T-helper 2 cell treated with Interferon-gamma antibody and Interleukin-4, amounts not matched to agents 5 μg/mL and 100 μg/mL, for 36 hours (primary cell): ENCODE measurements around the gene ITM2B.
"Not testable (repeated sequence)": the region's sequence is repeated elsewhere in the genome, so short reads cannot be mapped to it uniquely, and the experiment has no call there.

Experiments
- DNase-seq: peaks from one replicate; pipeline ENCODE4 v3.0.0; 2021; ENCODE audit warnings: low spot score
- H3K27ac Mint-ChIP-seq: one replicate; pipeline ENCODE4 v1.8.0; 2021; ENCODE audit warnings: mild to moderate bottlenecking, mixed read lengths
- H3K27me3 Mint-ChIP-seq: one replicate; pipeline ENCODE4 v1.8.0; 2021; ENCODE audit warnings: low read depth, mixed read lengths
- H3K36me3 Mint-ChIP-seq: one replicate; pipeline ENCODE4 v1.8.0; 2021; ENCODE audit warnings: low read depth, mixed read lengths
- H3K4me1 Mint-ChIP-seq: one replicate; pipeline ENCODE4 v1.8.0; 2021; ENCODE audit warnings: low read depth, mixed read lengths
- H3K4me3 Mint-ChIP-seq: one replicate; pipeline ENCODE4 v1.8.0; 2022; ENCODE audit warnings: mild to moderate bottlenecking, moderate library complexity, mixed read lengths
- H3K9me3 Mint-ChIP-seq: one replicate; pipeline ENCODE4 v1.8.0; 2021; ENCODE audit warnings: mixed read lengths

Gene ITM2B

DNA sequence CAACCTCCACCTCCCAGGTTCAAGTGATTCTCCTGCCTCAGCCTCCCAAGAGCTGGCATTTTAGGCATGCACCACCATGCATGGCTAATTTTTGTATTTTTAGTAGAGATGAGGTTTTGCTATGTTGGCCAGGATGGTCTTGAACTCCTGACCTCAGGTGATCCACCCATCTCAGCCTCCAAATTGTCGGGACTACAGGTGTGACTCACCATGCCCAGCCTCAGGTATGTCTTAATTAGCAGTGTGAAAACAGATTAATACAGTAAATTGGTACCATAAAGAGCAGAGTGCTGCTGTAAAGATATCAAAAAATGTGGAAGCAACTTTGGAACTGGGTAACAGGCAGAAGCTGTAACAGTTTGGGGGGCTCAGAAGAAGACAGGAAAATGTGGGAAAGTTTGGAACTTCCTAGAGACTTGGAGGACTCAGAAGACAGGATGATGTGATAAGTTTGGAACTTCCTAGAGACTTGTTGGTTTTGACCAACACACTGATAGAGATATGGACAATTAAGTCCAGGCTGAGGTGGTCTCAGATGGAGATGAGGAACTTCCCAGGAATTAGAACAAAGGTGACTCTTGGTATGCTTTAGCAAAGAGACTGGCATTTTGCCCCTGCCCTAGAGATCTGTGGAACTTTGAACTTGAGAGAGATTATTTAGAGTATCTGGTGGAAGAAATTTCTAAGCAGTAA, 17.3 kb upstream of the ITM2B start:
- Mint-ChIP-seq H3K9me3 (peaks cover 13% of the 10 kb centered on the region), H3K4me1 (peaks cover 10% of the 10 kb centered on the region), H3K27me3 (peaks cover 47% of the 10 kb centered on the region)
- not testable (repeated sequence) for H3K27ac Mint-ChIP-seq, H3K36me3 Mint-ChIP-seq, H3K4me3 Mint-ChIP-seq, DNase-seq

DNA sequence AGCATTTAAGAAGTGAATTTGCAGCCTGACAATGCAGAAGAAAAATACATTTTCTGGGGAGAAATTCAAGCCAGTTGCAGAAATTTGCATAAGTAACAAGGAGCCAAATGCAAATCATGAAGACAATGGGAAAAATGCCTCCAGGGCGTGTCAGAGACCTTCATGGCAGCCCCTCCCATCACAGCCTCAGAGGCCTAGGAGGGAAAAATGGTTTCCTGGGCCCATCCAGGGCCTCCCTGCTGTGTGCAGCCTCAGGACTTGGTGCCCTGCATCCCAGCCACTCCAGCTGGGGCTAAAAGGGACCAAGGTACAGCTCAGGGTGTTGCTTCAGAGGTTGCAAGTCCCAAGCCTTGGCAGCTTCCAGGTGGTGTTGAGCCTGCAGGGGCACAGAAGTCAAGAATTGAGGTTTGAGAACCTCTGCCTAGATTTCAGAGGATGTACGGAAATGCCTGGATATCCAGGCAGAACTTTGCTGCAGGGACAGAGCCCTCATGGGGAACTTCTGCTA, 16.7 kb upstream of the ITM2B start:
- H3K27me3 Mint-ChIP-seq = peaks cover 47% of the 10 kb centered on the region
- no peak overlapping the region for H3K4me3 Mint-ChIP-seq
- no peak for DNase-seq
- no peak overlapping the region for H3K27ac Mint-ChIP-seq
- H3K36me3 Mint-ChIP-seq = peaks cover 7% of the 10 kb centered on the region
- peaks cover 16% of the 10 kb centered on the region for H3K4me1 Mint-ChIP-seq
- H3K9me3 Mint-ChIP-seq = peaks cover 13% of the 10 kb centered on the region

DNA sequence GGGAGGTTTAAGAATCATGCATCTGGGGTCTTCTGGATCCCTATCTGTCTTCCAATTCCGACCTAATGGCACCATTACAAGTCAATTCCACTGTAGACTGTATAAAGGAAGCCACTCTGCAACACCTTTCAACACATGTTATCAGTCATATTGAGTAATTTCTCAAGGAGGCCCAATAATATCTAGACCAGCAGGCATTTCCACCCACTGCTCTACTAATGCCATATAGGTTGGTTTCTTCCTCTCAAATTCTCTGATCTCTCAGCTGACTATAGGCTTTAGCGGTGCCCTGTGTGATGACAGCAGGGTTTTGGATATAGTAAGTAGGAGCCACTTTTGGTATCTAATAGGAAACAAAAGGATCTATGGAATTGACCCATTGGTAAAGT, 12.4 kb upstream of the ITM2B start:
- peaks cover 39% of the 10 kb centered on the region for H3K4me1 Mint-ChIP-seq
- H3K4me3 Mint-ChIP-seq = peak overlapping the region; percentile 82
- peaks cover 7% of the 10 kb centered on the region for H3K36me3 Mint-ChIP-seq
- H3K27ac Mint-ChIP-seq = peak overlapping the region; percentile 73
- peaks cover 12% of the 10 kb centered on the region for H3K9me3 Mint-ChIP-seq
- H3K27me3 Mint-ChIP-seq = peaks cover 41% of the 10 kb centered on the region
- no peak for DNase-seq

DNA sequence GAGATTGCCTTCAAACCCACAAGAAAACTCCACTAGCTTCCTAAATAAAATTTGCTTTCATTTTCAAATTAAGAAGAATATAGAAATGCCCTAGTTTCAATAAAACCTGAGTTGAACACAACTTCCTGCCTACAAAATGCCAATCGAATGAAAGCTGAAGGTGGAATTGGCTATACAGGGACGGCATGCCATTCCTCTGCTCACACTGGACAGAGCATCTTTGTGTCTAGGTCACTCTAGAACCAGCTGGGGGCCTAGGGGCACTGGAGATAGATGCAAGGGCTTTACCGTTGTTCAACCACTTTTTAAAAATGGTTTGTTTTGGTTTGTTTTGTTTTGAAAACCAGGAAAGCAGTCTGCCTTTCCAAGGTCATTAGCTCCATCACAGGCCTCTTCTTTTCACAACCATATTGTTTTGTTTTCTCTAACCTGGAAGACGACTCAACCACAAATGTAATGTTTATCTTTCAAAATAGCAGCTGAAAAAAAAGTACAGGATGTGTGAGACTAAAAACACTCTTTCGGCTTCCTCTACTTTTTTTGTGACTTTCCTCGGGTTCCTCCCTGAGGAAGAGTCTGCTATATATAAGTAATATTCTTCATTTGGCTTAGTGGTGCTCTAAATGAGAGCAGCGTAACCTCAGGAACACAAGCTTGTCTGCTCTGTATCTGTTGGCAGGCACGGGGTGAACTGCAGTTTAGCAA, 11.9 kb upstream of the ITM2B start:
- peak overlapping the region; percentile 82 for H3K4me3 Mint-ChIP-seq
- H3K27ac Mint-ChIP-seq = peak overlapping the region; percentile 73
- H3K4me1 Mint-ChIP-seq = peaks cover 39% of the 10 kb centered on the region
- no peak for DNase-seq
- peaks cover 40% of the 10 kb centered on the region for H3K27me3 Mint-ChIP-seq
- peaks cover 5% of the 10 kb centered on the region for H3K36me3 Mint-ChIP-seq
- peaks cover 7% of the 10 kb centered on the region for H3K9me3 Mint-ChIP-seq

DNA sequence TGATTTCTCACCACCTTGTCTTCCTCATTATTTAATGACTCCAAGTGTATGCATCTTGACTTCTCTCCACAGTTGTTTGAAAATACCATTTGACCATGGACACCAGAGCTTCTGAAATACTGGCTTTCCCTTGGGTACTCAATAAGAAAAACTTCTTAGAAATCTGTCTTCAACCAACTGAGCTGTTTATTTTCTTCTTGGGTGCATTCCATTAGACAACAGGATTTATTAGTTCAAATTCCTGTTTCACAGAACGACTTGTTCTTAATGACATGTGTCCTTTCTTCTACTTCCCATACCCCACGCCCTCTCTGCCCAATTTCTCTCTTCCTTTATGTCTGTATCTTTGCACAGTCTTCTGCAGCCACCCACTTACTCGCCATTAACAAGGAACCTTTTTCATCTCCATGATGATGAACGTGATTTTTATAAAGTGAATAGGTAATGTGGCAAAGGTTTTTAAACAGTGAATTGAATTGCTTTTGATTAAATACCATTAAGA, 11.3 kb upstream of the ITM2B start:
- Mint-ChIP-seq H3K27ac (peak overlapping the region; percentile 73), H3K4me3 (peak overlapping the region; percentile 82), H3K9me3 (peaks cover 6% of the 10 kb centered on the region), H3K4me1 (peaks cover 39% of the 10 kb centered on the region), H3K36me3 (peaks cover 5% of the 10 kb centered on the region), H3K27me3 (peaks cover 43% of the 10 kb centered on the region)
- DNase-seq = no peak

DNA sequence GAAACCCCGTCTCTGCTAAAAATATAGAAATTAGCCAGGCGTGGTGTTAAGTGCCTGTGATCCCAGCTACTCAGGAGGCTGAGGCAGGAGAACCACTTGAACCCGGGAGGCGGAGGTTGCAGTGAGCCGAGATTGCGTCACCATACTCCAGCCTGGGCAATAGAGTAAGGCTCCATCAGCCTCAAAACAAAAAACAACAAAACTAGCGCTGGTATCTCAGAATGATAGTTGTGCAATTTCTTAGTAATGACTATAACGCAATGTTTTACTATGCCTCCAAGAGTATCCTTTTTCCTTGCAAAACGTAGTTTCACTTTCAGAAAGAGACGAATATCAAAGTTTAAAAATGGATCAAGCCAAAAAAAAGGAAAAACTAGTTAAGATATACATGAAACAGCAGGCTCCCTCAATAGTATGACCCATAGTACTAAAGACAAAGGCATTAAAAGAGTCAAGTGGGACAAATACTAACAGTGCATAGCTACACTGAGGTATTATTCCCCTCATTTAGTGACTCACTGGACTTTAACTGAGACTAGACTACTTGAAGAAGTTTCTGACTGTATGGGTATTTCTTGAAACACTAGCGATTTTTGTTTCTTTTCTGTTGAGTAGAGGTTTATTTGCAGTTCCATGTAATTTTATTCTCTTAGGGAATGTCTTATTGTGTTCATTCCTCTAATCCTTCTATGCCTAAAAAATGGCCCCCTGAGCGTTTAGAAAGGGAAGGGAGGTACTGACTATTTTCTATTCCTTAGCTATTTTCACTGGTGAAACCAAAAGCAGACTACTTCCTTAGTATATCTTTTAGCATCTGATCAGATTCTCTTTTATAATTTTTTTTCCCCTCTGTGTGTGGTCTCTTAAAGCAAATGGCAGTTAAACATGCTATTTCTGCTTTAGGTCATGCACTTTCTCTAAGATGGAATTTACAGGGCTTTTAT, 10.4 kb upstream of the ITM2B start:
- Mint-ChIP-seq H3K4me1 (peaks cover 39% of the 10 kb centered on the region), H3K27ac (peak overlapping the region; percentile 11), H3K9me3 (no peaks in the 10 kb centered on the region), H3K4me3 (peak overlapping the region; percentile 52), H3K27me3 (peaks cover 46% of the 10 kb centered on the region), H3K36me3 (peaks cover 5% of the 10 kb centered on the region)
- no peak for DNase-seq

DNA sequence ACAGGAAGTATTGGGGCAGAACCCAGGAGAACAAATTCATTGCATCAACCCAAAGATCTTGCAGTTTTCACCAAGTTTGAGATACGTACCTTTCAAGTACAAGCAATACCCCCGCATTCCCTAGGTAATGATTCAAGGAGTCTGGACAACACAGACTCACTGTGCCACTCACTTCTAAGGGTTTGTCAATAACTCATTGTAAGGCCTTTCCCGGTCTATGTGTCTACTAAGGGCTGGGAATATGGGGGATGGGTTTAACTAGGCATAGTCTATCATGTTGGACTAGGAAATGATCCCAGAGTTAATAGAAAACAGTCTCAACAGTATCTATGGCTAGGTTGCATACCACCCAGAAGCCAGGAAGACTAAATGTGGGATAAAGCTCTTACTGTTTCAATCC, 8.3 kb upstream of the ITM2B start:
- Mint-ChIP-seq H3K4me1 (peaks cover 37% of the 10 kb centered on the region), H3K36me3 (peaks cover 5% of the 10 kb centered on the region), H3K4me3 (no peak overlapping the region), H3K27me3 (peaks cover 57% of the 10 kb centered on the region), H3K27ac (no peak overlapping the region), H3K9me3 (no peaks in the 10 kb centered on the region)
- DNase-seq = no peak

DNA sequence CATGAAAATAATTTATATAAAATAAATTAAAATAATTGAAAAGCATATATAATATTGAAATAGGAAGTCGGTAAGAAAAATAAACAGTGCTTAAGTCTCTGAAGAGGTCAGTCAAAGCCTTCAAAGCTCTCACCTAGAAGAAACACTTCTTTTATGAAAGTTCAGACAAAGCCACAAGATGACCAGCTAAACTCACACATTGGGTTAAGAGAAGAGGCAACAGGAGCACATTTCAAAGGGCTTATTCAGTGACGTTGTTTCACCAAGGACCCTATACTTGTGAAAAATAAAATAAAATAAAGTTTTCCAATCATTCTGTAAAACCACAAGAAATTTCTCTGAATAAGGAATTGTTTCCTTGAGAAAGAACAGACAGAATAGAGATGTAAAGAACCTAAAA, 2.5 kb upstream of the ITM2B start:
- Mint-ChIP-seq H3K36me3 (peaks cover 6% of the 10 kb centered on the region), H3K27me3 (peaks cover 64% of the 10 kb centered on the region), H3K27ac (no peak overlapping the region), H3K4me1 (peaks cover 16% of the 10 kb centered on the region), H3K9me3 (no peaks in the 10 kb centered on the region), H3K4me3 (no peak overlapping the region)
- no peak for DNase-seq

DNA sequence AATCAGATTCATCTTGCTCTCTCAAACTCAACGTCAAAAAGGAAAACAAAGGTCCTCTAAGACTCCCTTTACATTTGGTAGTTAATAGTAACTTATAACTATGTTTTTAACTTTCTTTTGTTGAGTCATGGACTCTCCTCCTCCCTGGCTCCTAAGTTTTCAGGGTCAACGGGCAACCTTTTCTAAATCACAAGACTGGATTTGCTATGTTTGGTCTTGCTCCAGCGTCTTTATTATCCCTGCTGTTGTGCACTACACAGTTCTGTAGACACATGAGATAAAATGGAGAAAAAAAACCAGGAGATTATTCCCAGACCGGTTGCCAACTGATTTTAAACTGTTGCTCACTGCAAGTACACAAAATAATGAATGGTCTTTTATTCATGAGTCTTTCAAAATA, 1.9 kb upstream of the ITM2B start:
- Mint-ChIP-seq H3K4me1 (peaks cover 21% of the 10 kb centered on the region), H3K36me3 (peaks cover 12% of the 10 kb centered on the region), H3K9me3 (no peaks in the 10 kb centered on the region), H3K4me3 (peak overlapping the region; percentile 19), H3K27ac (no peak overlapping the region), H3K27me3 (peaks cover 65% of the 10 kb centered on the region)
- no peak for DNase-seq

DNA sequence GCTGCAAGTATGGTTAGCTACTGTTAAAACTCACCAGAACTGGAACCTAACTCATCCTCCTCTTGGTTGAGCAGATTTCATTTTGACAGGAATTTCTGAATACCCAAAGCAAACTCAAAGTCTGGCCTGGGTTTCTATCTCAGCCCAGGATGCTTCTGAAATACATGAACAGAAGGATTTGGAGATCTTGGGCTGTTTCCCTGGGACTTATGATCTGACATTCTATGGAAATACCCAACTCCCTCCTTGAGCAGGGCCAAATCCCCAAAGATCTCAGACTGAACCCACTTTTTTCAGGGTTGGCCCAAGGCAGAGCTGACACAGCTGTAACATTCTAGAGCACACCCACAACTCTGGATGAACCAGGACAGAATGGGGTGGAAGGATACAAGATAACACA, 1.1 kb upstream of the ITM2B start:
- Mint-ChIP-seq H3K27me3 (peaks cover 64% of the 10 kb centered on the region), H3K4me1 (peaks cover 28% of the 10 kb centered on the region), H3K4me3 (peak overlapping the region; percentile 87), H3K9me3 (no peaks in the 10 kb centered on the region), H3K36me3 (peaks cover 20% of the 10 kb centered on the region), H3K27ac (no peak overlapping the region)
- no peak for DNase-seq

DNA sequence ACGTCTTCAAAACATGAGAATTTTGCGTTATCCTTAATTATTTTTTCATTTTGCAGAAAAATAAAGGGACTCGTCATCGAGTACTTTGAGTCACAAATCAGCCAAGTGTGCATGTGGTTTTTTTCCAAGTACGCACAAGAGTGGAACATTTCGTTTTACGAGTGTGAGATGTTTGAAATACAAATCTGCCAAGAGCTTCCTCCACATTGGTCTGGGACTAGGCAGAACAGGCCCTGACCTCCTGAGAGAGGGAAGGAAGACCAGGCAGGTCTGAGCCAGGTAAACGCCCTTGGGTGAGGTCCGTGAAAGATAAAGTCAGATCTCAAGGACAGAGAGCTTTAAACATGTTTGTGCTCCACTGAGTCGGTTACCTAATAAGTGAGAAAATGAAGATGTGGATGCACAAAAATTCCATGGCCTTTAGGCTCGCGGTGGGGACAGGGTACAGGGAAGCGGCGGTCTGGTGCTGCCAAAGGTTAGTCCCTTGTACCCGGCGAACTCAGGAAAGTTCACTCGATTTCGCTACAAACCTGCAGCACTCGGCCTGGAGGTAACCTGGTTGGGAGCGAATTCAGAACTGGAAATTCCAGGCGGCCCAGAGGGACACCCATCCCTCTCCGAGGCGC, 473 bp upstream of the ITM2B start:
- no peak for DNase-seq
- peak overlapping the region; percentile 76 for H3K27ac Mint-ChIP-seq

DNA sequence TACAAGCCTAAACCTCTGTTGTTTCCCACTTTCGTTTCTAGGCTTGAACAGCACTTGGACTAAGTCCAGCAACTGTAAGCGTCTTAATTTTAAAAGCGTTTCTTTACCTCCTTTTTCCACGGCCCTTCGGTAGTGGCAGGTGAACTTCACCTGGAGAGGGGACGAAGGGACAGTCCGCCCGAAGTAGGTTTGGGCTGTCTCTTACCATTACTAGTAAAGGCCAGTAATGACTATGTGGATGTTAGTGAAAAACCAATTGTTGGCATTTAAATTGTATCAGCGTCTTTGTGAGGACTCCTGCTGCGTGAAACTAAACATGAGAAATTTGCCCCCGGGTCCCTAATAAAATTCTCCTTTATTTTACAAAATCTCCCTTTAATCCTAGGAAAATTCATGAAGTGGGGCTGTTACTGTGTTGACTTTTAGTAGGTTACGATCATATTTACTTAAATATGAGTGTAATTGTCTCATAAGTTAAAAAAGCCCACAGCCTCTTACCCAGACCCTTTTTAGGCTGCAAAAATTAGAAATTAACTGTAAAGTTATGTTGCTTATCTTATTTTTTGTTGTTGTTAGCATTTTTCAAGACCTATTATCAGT, 983 bp downstream of the ITM2B start:
- Mint-ChIP-seq H3K27me3 (peaks cover 55% of the 10 kb centered on the region), H3K4me1 (peaks cover 34% of the 10 kb centered on the region), H3K27ac (peak overlapping the region; percentile 88), H3K9me3 (no peaks in the 10 kb centered on the region), H3K4me3 (peak overlapping the region; percentile 91), H3K36me3 (peaks cover 22% of the 10 kb centered on the region)
- DNase-seq = no peak

More for the DNA sequence above, 473 bp upstream of the ITM2B start:
- Mint-ChIP-seq H3K27me3 (peaks cover 66% of the 10 kb centered on the region), H3K36me3 (peaks cover 22% of the 10 kb centered on the region), H3K4me1 (peaks cover 34% of the 10 kb centered on the region), H3K4me3 (peak overlapping the region; percentile 87), H3K9me3 (no peaks in the 10 kb centered on the region)
